B cell (primary cell): ENCODE measurements around the gene DNAJC21. TPM values are rescaled to one million over a fixed set of nuclear protein-coding genes. Genes with fewer than 3 reads are reported as not detected.

Source experiments
- ATAC-seq: fragments of 200-7000 bp; cut with Tn5 transposase; one replicate; pipeline ENCODE4 v1.10.0; 2021; ENCODE audit warnings: low read depth, mild to moderate bottlenecking, moderate number of reproducible peaks, moderate library complexity
- CTCF ChIA-PET: fragments of 350-600 bp; sonication (Branson Sonifier 250); formaldehyde crosslinking; loops from one replicate; lab custom pipeline; 2021; ENCODE audit warnings: antibody characterized with exemption, inconsistent platforms; lab: Charles Lee
- POLR2A ChIA-PET: fragments of 350-600 bp; sonication (Branson Sonifier 250); formaldehyde crosslinking; loops from one replicate; lab custom pipeline; 2021; ENCODE audit warnings: antibody characterized with exemption; lab: Charles Lee
- DNase-seq: peaks from one replicate; pipeline ENCODE4 v3.0.0; 2013
- H2AFZ ChIP-seq: 2 replicates; pipeline ENCODE4 v1.6.1; 2012; ENCODE audit warnings: mild to moderate bottlenecking, low read depth, low read length; ENCODE audit not compliant: insufficient read depth, poor library complexity, severe bottlenecking
- H3K27ac ChIP-seq, 2 donors: 1 replicate in 1 of 2; 2 replicates in 1 of 2; pipeline ENCODE4 v1.5.1; 2012 to 2013; ENCODE audit warnings: low read length in 2 of 2, mild to moderate bottlenecking in 2 of 2, moderate library complexity in 1 of 2
- H3K27me3 ChIP-seq, 4 experiments: fragments of 200-600 bp in 1 of 4; sonication (generic) in 1 of 4; replicated peaks in 1 of 4; 1 replicate in 2 of 4; 2 replicates in 2 of 4; pipeline versions ENCODE4 v1.6.1 to v1.7.0; 2013 to 2016; ENCODE audit warnings: low read length in 3 of 4, mild to moderate bottlenecking in 2 of 4, mixed read lengths in 1 of 4, moderate library complexity in 1 of 4; ENCODE audit not compliant: insufficient read depth in 4 of 4, control insufficient read depth in 3 of 4; ENCODE audit errors: control extremely low read depth in 1 of 4
- H3K36me3 ChIP-seq, 2 experiments: replicated peaks in 1 of 2; 1 replicate in 1 of 2; 2 replicates in 1 of 2; pipeline versions ENCODE4 v1.6.1 to v1.7.1; 2013; ENCODE audit warnings: low read length in 1 of 2; ENCODE audit not compliant: insufficient read depth in 2 of 2, control insufficient read depth in 1 of 2; ENCODE audit errors: control extremely low read depth in 1 of 2, extremely low read depth in 1 of 2
- H3K4me1 ChIP-seq, 2 donors: fragments of 200-600 bp in 1 of 2; sonication (generic) in 1 of 2; 1 replicate in 1 of 2; 2 replicates in 1 of 2; pipeline versions ENCODE4 v1.5.1 to v1.6.1; 2013 to 2017; ENCODE audit warnings: low read length in 2 of 2; ENCODE audit not compliant: control insufficient read depth in 2 of 2, insufficient read depth in 2 of 2
- H3K4me2 ChIP-seq: replicated peaks from 2 replicates; pipeline ENCODE3; 2012; ENCODE audit warnings: mild to moderate bottlenecking, low read depth, low read length; ENCODE audit not compliant: poor library complexity, severe bottlenecking
- H3K4me3 ChIP-seq, 5 experiments: fragments of 200-600 bp in 1 of 5; sonication (generic) in 1 of 5; 1 replicate in 3 of 5; 2 replicates in 2 of 5; pipeline versions ENCODE4 v1.5.1 to v1.7.0; 2011 to 2016; ENCODE audit warnings: low read length in 4 of 5, mild to moderate bottlenecking in 4 of 5, low read depth in 2 of 5, control low read depth in 1 of 5, moderate library complexity in 1 of 5; ENCODE audit not compliant: insufficient read depth in 1 of 5; ENCODE audit errors: control extremely low read depth in 1 of 5, extremely low read depth in 1 of 5
- H3K79me2 ChIP-seq: fragments of 200-600 bp; sonication (generic); one replicate; pipeline ENCODE4 v1.6.0; 2016; ENCODE audit warnings: low read length; ENCODE audit not compliant: control insufficient read depth, insufficient read depth
- H3K9ac ChIP-seq: fragments of 200-600 bp; sonication (generic); 2 replicates; pipeline ENCODE4 v1.6.1; 2017; ENCODE audit warnings: mild to moderate bottlenecking, low read length, moderate library complexity
- H3K9me3 ChIP-seq, 3 donors: one replicate each; pipeline versions ENCODE4 v1.6.1 to v1.7.1; 2013; ENCODE audit warnings: low read length in 2 of 3; ENCODE audit not compliant: control insufficient read depth in 2 of 3, insufficient read depth in 1 of 3; ENCODE audit errors: control extremely low read depth in 1 of 3
- H4K20me1 ChIP-seq: 2 replicates; pipeline ENCODE4 v1.6.0; 2012; ENCODE audit warnings: mild to moderate bottlenecking, low read length; ENCODE audit not compliant: insufficient read depth, control insufficient read depth, poor library complexity, severe bottlenecking
- H3K27ac Mint-ChIP-seq: one replicate; pipeline ENCODE4 v1.8.0; 2021; ENCODE audit warnings: mixed read lengths
- H3K27me3 Mint-ChIP-seq: one replicate; pipeline ENCODE4 v1.8.0; 2021; ENCODE audit warnings: mixed read lengths
- H3K4me1 Mint-ChIP-seq: one replicate; pipeline ENCODE4 v1.8.0; 2021; ENCODE audit warnings: mixed read lengths
- H3K4me3 Mint-ChIP-seq: one replicate; pipeline ENCODE4 v1.8.0; 2021; ENCODE audit warnings: mixed read lengths
- H3K9me3 Mint-ChIP-seq: one replicate; pipeline ENCODE4 v1.8.0; 2022; ENCODE audit warnings: mixed read lengths; ENCODE audit not compliant: insufficient read depth
- EZH2 ChIP-seq: IDR thresholded peaks from 2 replicates; pipeline ENCODE4 v1.6.1; 2012; ENCODE audit warnings: borderline replicate concordance, low read depth, mild to moderate bottlenecking, moderate library complexity, low read length; ENCODE audit not compliant: insufficient read depth, poor library complexity, severe bottlenecking
- WGBS: methylation state at CpG from one replicate; pipeline ENCODE4 v1.1.5; 2013; ENCODE audit warnings: missing lambda C conversion rate; ENCODE audit not compliant: insufficient coverage; 5-methylcytosine and 5-hydroxymethylcytosine counted together
- intact Hi-C: fragments of 100-400 bp; cut with micrococcal nuclease; formaldehyde crosslinking; loops from one replicate; pipeline ENCODE4 v1.10.0; 2022
- polyA plus RNA-seq: library from polyadenylated mRNA; depleted of rRNA; stranded (reverse); fragments of >200 nt; gene quantifications from 2 replicates; pipeline ENCODE4 v1.2.3, GENCODE V29; 2012
- total RNA-seq, 2 donors: library from RNA; stranded (reverse); fragments of 120-200 nt in 1 of 2; gene quantifications; 1 replicate in 1 of 2; 2 replicates in 1 of 2; pipeline versions ENCODE4 v1.2.3 to v1.2.4, GENCODE V29; 2013 to 2022
- TF ChIP-seq, protein P1 (sequence below): fragments of 200-600 bp; IDR thresholded peaks from one replicate; pipeline ENCODE4 v1.8.0; 2022; ENCODE audit warnings: antibody characterized with exemption, mild to moderate bottlenecking

The DNAJC21 gene
- total and polyA plus RNA-seq, 2 donors (not counting 1 experiment from before 2014, with no cell fraction given), result 7.2 to 59.3 TPM

DNA sequence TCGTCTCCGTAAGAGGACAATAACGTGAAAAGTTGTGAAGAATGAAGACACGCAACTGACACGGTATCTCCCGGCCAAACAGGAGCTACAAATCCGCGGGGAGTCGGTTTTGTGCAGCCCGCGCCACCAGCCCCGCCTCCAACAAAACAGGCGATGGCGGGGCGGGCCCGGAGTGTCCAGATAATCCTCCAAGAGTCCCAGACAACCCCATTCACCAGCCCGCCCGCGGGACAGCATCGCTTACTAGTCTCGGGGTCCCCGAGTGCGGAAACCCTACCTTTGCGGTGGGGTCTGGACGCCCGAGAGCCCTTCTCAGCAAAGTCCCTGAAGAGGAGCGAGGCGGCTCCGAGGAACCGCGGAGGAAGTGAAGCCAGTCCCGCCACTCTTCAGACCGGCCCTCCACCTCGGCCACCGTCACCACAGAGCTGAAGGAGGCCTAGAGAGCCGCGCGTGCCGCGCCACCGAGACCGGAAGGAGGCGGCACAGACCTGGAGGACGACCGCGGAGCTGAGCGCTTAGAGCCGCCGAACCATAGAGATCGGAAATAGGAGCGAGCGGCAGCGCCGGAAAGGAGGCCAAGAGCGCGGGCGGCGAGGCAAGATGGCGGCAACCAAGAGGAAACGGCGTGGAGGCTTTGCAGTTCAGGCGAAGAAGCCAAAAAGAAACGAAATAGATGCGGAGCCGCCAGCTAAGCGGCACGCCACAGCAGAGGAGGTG is 14.1 kb upstream of the DNAJC21 start, which contains the start of the genes BRIX1 and RAD1:
BRIX1 (plus strand) TSS at position 573 of the 717 bp plus-strand sequence; CDS start at position 601, 28 bp downstream.
RAD1 (minus strand) TSS at position 366 of the 717 bp plus-strand sequence. CDS start 612 bp downstream, outside the sequence.
- H3K79me2 ChIP-seq, result peaks cover 64% of the 10 kb centered on the region
- peaks cover 23 to 26% of the 10 kb centered on the region in 2 donors for H3K4me1 ChIP-seq
- H3K4me3 Mint-ChIP-seq, result no peak within 1 kb of the TSS
- TF ChIP-seq, protein P1, sequence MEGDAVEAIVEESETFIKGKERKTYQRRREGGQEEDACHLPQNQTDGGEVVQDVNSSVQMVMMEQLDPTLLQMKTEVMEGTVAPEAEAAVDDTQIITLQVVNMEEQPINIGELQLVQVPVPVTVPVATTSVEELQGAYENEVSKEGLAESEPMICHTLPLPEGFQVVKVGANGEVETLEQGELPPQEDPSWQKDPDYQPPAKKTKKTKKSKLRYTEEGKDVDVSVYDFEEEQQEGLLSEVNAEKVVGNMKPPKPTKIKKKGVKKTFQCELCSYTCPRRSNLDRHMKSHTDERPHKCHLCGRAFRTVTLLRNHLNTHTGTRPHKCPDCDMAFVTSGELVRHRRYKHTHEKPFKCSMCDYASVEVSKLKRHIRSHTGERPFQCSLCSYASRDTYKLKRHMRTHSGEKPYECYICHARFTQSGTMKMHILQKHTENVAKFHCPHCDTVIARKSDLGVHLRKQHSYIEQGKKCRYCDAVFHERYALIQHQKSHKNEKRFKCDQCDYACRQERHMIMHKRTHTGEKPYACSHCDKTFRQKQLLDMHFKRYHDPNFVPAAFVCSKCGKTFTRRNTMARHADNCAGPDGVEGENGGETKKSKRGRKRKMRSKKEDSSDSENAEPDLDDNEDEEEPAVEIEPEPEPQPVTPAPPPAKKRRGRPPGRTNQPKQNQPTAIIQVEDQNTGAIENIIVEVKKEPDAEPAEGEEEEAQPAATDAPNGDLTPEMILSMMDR, result no peak
- no peak for TF ChIP-seq EZH2
- peak; percentile 99 for ATAC-seq
- H3K4me3 ChIP-seq, result peak within 1 kb of the TSS; percentile 82 to 99 (median 87)
- intact Hi-C loops, result loop anchor here (1.0 to 10.0 kb wide), 5 partner anchors 14 to 1327 kb away; partner anchors contain the start of genes AMACR, DNAJC21, NADK2 and TTC23L
- no peaks in the 10 kb centered on the region for H3K9me3 Mint-ChIP-seq
- H3K27me3 ChIP-seq, result no peaks in the 10 kb centered on the region
- CTCF ChIA-PET, result interaction anchor here (1.0 to 3.8 kb wide), 5 partner anchors 9 to 441 kb away, joined by 3 to 24 read pairs (median 11); partner anchors contain the start of gene DNAJC21
- no peaks in the 10 kb centered on the region for H3K9me3 ChIP-seq
- peaks cover 32% of the 10 kb centered on the region for H3K4me1 Mint-ChIP-seq
- POLR2A ChIA-PET, result interaction anchor here (0.7 to 2.7 kb wide), 5 partner anchors 9 to 907 kb away, joined by 3 to 54 read pairs (median 5); partner anchors contain the start of genes AMACR, DNAJC21 and TTC23L
- under 1% methylated on average over 67 of the region's 67 CpGs for WGBS
- peak within 1 kb of the TSS; percentile 88 for H2AFZ ChIP-seq
- H3K27ac ChIP-seq, result peak within 1 kb of the TSS; percentile 57 to 80
- DNase-seq, result peak; percentile 97
- H4K20me1 ChIP-seq, result no peaks in the 10 kb centered on the region
- peak within 1 kb of the TSS; percentile 82 for H3K4me2 ChIP-seq
- no peaks in the 10 kb centered on the region for H3K27me3 Mint-ChIP-seq
- peak within 1 kb of the TSS; percentile 63 for H3K27ac Mint-ChIP-seq
- peaks cover under 1 to 25% of the 10 kb centered on the region in 2 experiments for H3K36me3 ChIP-seq
- peak within 1 kb of the TSS; percentile 80 for H3K9ac ChIP-seq
